ENCODE results near the gene NAT10.

Gene NAT10

GRCh38 chr11:34191578-34191977 is 86.1 kb downstream of the NAT10 start:
- DNase-seq = no peak

- no peak for DNase-seq
Observed at GRCh38 chr11:34192481-34193401, 87.3 kb downstream of the NAT10 start.

- DNase-seq = no peak
Observed at GRCh38 chr11:34194576-34195335, 89.3 kb downstream of the NAT10 start.

All from activated CD8-positive, alpha-beta memory T cell treated with anti-CD3 and anti-CD28 coated beads for 24 hours (primary cell).